Stimulated activated memory B cell treated with anti-CD40 and anti-IgM and Interleukin-4, amounts not matched to agents 10 μg/mL and 1 μg/mL and 100 μg/mL, for 72 hours (primary cell): Measurements from ENCODE around the gene CSNK2A1.

Experiments used
- ATAC-seq: fragments of 150-1000 bp; cut with Tn5 transposase; 2 replicates; pipeline ENCODE4 v1.10.0; 2021
- H3K27ac Mint-ChIP-seq: one replicate; pipeline ENCODE4 v1.8.0; 2022; ENCODE audit warnings: mild to moderate bottlenecking, mixed read lengths
- H3K27me3 Mint-ChIP-seq: one replicate; pipeline ENCODE4 v1.8.0; 2022; ENCODE audit warnings: mixed read lengths
- H3K36me3 Mint-ChIP-seq: one replicate; pipeline ENCODE4 v1.8.0; 2022; ENCODE audit warnings: mixed read lengths
- H3K4me1 Mint-ChIP-seq: one replicate; pipeline ENCODE4 v1.8.0; 2022; ENCODE audit warnings: mixed read lengths
- H3K4me3 Mint-ChIP-seq: one replicate; pipeline ENCODE4 v1.8.0; 2022; ENCODE audit warnings: mild to moderate bottlenecking, moderate library complexity, mixed read lengths
- H3K9me3 Mint-ChIP-seq: one replicate; pipeline ENCODE4 v1.8.0; 2022; ENCODE audit warnings: mixed read lengths

The CSNK2A1 gene

GRCh38 chr20:573414-574296 is 30.1 kb upstream of the CSNK2A1 start:
- no peak overlapping the region for H3K27ac Mint-ChIP-seq
- H3K27me3 Mint-ChIP-seq = peaks cover 50% of the 10 kb centered on the region
- ATAC-seq = no peak
- no peaks in the 10 kb centered on the region for H3K36me3 Mint-ChIP-seq
- no peaks in the 10 kb centered on the region for H3K9me3 Mint-ChIP-seq
- no peaks in the 10 kb centered on the region for H3K4me1 Mint-ChIP-seq
- H3K4me3 Mint-ChIP-seq = no peak overlapping the region

GRCh38 chr20:572727-573126 is 29.1 kb upstream of the CSNK2A1 start:
- Mint-ChIP-seq H3K27me3 (peaks cover 53% of the 10 kb centered on the region), H3K4me3 (no peak overlapping the region), H3K4me1 (no peaks in the 10 kb centered on the region), H3K9me3 (no peaks in the 10 kb centered on the region), H3K27ac (no peak overlapping the region), H3K36me3 (no peaks in the 10 kb centered on the region)
- ATAC-seq = peak; percentile 14

- no peak for ATAC-seq
- H3K4me3 Mint-ChIP-seq = no peak overlapping the region
- no peaks in the 10 kb centered on the region for H3K9me3 Mint-ChIP-seq
- H3K4me1 Mint-ChIP-seq = no peaks in the 10 kb centered on the region
- H3K27me3 Mint-ChIP-seq = peaks cover 60% of the 10 kb centered on the region
- no peaks in the 10 kb centered on the region for H3K36me3 Mint-ChIP-seq
- no peak overlapping the region for H3K27ac Mint-ChIP-seq
Observed at GRCh38 chr20:571754-572441, 28.3 kb upstream of the CSNK2A1 start.

GRCh38 chr20:568673-569415 is 25.3 kb upstream of the CSNK2A1 start:
- ATAC-seq = no peak
- H3K9me3 Mint-ChIP-seq = no peaks in the 10 kb centered on the region
- H3K4me3 Mint-ChIP-seq = no peak overlapping the region
- H3K27ac Mint-ChIP-seq = no peak overlapping the region
- no peaks in the 10 kb centered on the region for H3K4me1 Mint-ChIP-seq
- no peaks in the 10 kb centered on the region for H3K36me3 Mint-ChIP-seq
- peaks cover 43% of the 10 kb centered on the region for H3K27me3 Mint-ChIP-seq

DNA sequence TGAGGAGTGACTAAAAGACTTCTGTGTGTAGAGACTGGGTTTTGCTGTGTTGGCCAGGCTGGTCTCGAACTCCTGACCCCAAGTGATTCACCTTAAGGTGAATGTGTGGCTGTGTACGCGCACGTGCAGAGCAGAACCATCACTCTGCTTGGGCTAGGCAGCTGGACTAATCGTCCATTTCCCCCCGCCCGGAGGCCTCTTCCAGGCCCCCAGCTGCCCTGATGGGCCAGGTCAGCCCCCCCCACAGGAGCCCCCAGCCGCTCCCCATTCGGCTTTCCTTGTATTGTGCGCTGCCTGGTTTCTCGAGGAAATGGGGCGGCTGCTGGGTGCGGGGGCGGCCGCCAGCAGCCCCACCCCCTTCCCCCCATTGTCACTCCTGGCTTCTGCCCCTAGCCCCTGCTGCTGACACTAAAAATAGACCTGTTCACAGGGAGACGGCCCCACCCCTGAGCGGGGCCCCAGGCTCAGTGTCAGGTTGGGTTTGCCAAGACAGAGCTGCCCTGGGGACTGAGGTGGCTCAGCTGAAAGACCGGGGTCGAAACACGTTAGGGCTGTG is 24.6 kb upstream of the CSNK2A1 start:
- H3K36me3 Mint-ChIP-seq = no peaks in the 10 kb centered on the region
- H3K27me3 Mint-ChIP-seq = peaks cover 37% of the 10 kb centered on the region
- no peak for ATAC-seq
- H3K4me1 Mint-ChIP-seq = no peaks in the 10 kb centered on the region
- H3K4me3 Mint-ChIP-seq = no peak overlapping the region
- H3K27ac Mint-ChIP-seq = no peak overlapping the region
- H3K9me3 Mint-ChIP-seq = no peaks in the 10 kb centered on the region

DNA sequence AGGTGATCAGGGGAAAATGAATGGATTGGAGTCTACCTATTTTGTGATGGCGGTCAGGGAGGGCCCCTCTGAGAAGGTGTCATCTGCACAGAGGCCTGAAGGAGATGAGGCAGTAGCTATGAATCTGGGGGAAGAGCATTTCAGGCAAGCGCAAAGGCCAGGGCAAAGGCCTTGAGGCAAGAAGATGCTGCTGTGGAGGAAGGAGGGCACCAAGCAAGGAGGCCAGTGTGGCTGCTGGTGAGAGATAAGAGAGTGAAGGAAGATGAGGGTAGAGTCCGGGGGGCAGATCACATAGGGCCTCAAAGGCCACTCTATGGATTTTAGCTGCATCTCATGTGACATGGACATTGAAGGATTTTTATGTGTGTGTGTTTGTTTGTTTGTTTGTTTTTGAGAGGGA is 20.6 kb upstream of the CSNK2A1 start:
- Mint-ChIP-seq H3K36me3 (no peaks in the 10 kb centered on the region), H3K4me3 (no peak overlapping the region), H3K27ac (no peak overlapping the region), H3K4me1 (peaks cover 6% of the 10 kb centered on the region), H3K9me3 (no peaks in the 10 kb centered on the region), H3K27me3 (peaks cover 32% of the 10 kb centered on the region)
- ATAC-seq = no peak

DNA sequence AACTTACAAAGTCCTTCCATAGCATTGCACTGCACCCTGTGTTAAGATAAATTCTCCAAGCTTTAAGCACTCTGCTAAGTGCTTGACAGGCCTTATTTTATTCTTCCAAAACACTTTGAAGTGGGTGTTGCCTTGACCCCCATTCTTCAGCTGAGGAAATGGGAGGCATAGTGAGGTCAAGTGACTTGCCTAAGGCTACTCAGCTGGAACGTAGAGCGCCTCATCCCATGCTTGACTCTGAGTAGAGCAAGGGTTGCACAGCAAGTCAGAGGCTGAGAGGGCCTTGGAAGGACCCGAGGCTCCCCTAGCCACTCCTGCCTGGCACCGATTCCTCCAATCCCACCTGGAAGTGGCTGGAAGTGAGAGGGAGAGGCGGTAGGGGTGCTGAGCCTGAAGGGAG is 19.6 kb upstream of the CSNK2A1 start:
- peaks cover 6% of the 10 kb centered on the region for H3K4me1 Mint-ChIP-seq
- H3K27ac Mint-ChIP-seq = no peak overlapping the region
- H3K4me3 Mint-ChIP-seq = no peak overlapping the region
- H3K27me3 Mint-ChIP-seq = peaks cover 24% of the 10 kb centered on the region
- H3K36me3 Mint-ChIP-seq = no peaks in the 10 kb centered on the region
- no peak for ATAC-seq
- H3K9me3 Mint-ChIP-seq = no peaks in the 10 kb centered on the region

DNA sequence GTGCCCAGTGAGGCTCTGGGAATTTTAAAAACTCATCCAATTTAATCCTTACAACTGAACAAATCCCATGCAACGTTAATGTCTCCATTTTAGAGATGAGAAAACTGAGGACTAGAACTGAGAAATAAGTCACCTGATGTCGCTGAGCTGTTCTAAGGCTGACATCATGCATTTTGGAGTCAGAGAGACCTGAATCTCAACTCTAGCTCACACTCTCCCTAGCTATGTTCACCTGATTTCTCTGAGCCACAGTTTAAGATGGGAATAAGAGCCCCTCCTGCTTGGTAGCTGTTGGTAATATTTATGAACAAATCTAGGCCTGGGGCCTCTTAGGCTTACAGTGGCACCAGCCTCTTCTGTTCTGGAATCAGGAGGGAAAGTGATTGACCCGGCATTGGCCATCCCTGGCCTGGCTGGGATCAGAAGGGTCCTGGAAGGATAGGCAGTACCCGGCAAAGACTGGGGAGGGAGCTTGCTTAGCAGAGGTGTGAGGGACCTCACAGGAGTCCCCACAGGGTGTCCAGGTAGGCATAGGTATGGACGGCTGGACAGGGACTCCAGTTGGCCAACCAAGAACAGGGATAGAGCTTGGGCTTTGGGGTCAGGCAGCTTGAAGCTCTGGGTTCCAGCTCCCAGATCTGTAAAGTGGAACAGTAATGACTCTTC is 18.8 kb upstream of the CSNK2A1 start:
- Mint-ChIP-seq H3K9me3 (no peaks in the 10 kb centered on the region), H3K27me3 (peaks cover 20% of the 10 kb centered on the region), H3K4me3 (no peak overlapping the region), H3K27ac (no peak overlapping the region), H3K4me1 (peaks cover 6% of the 10 kb centered on the region), H3K36me3 (no peaks in the 10 kb centered on the region)
- no peak for ATAC-seq

GRCh38 chr20:561437-562231 is 18.0 kb upstream of the CSNK2A1 start:
- peak; percentile 65 for ATAC-seq
- peaks cover 6% of the 10 kb centered on the region for H3K4me1 Mint-ChIP-seq
- no peak overlapping the region for H3K4me3 Mint-ChIP-seq
- H3K9me3 Mint-ChIP-seq = no peaks in the 10 kb centered on the region
- no peaks in the 10 kb centered on the region for H3K36me3 Mint-ChIP-seq
- H3K27me3 Mint-ChIP-seq = peaks cover 13% of the 10 kb centered on the region
- no peak overlapping the region for H3K27ac Mint-ChIP-seq

DNA sequence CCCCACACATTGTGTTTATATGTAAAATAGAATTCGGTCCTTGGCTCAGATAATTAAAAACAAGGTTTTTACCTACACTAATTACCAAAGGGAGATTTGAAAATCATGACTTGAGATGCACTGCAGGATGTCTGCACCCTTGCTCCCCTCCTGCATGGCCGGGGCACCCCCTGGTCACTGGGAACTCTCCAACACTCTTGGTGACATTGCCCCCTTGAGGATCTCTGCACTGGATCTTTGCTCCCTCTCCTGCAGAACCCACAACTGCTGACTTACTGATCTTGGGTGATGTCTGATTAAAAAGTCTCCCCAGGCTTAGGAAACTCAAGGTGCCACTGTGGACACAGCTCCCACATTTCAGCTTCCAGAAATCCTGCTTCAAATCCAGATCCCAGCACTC is 17.1 kb upstream of the CSNK2A1 start:
- ATAC-seq = no peak
- peaks cover 22% of the 10 kb centered on the region for H3K27me3 Mint-ChIP-seq
- H3K4me3 Mint-ChIP-seq = no peak overlapping the region
- no peak overlapping the region for H3K27ac Mint-ChIP-seq
- no peaks in the 10 kb centered on the region for H3K36me3 Mint-ChIP-seq
- H3K4me1 Mint-ChIP-seq = peaks cover 6% of the 10 kb centered on the region
- H3K9me3 Mint-ChIP-seq = no peaks in the 10 kb centered on the region

- Mint-ChIP-seq H3K4me1 (peaks cover 6% of the 10 kb centered on the region), H3K4me3 (no peak overlapping the region), H3K27me3 (peaks cover 45% of the 10 kb centered on the region), H3K27ac (no peak overlapping the region), H3K36me3 (no peaks in the 10 kb centered on the region), H3K9me3 (no peaks in the 10 kb centered on the region)
- ATAC-seq = no peak
Observed at GRCh38 chr20:558117-558516, 14.5 kb upstream of the CSNK2A1 start.

- no peak for ATAC-seq
- no peaks in the 10 kb centered on the region for H3K36me3 Mint-ChIP-seq
- H3K27me3 Mint-ChIP-seq = peaks cover 54% of the 10 kb centered on the region
- H3K4me1 Mint-ChIP-seq = peaks cover 6% of the 10 kb centered on the region
- no peak overlapping the region for H3K27ac Mint-ChIP-seq
- no peaks in the 10 kb centered on the region for H3K9me3 Mint-ChIP-seq
- no peak overlapping the region for H3K4me3 Mint-ChIP-seq
Observed at GRCh38 chr20:556984-557383, 13.4 kb upstream of the CSNK2A1 start.

GRCh38 chr20:555976-556385 is 12.4 kb upstream of the CSNK2A1 start:
- H3K27me3 Mint-ChIP-seq = peaks cover 57% of the 10 kb centered on the region
- no peaks in the 10 kb centered on the region for H3K4me1 Mint-ChIP-seq
- ATAC-seq = no peak
- no peak overlapping the region for H3K27ac Mint-ChIP-seq
- H3K9me3 Mint-ChIP-seq = no peaks in the 10 kb centered on the region
- H3K36me3 Mint-ChIP-seq = no peaks in the 10 kb centered on the region
- no peak overlapping the region for H3K4me3 Mint-ChIP-seq

DNA sequence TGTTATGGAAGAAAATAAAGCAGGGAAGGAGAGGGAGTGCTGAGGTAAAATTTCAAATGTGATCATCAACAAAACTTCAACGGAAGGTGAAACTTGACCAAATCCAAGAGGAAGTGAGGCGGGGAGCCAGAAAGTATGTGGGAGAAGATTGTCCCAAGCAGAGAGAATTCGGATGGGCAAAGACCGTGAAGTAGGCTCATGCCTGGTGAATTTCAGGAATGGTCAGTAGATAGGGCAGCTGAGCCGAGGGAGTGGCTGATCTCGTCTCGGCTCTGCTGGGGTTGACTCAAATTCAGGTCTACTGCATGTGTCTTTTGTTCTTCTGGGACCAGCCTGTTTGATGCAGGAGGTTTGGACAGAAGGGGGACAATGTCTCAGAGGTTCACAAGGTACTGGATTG is 7.0 kb upstream of the CSNK2A1 start:
- H3K9me3 Mint-ChIP-seq = no peaks in the 10 kb centered on the region
- H3K36me3 Mint-ChIP-seq = no peaks in the 10 kb centered on the region
- no peak overlapping the region for H3K27ac Mint-ChIP-seq
- ATAC-seq = no peak
- H3K27me3 Mint-ChIP-seq = peaks cover 62% of the 10 kb centered on the region
- no peaks in the 10 kb centered on the region for H3K4me1 Mint-ChIP-seq
- no peak overlapping the region for H3K4me3 Mint-ChIP-seq
